Measurements from ENCODE around the gene TMEM132C. TPM values are rescaled to one million over a fixed set of nuclear protein-coding genes. Genes with fewer than 3 reads are reported as not detected.

TMEM132C gene
- total and polyA plus RNA-seq, 2 donors (not counting 1 experiment from before 2014, with no cell fraction given) = not detected

DNA sequence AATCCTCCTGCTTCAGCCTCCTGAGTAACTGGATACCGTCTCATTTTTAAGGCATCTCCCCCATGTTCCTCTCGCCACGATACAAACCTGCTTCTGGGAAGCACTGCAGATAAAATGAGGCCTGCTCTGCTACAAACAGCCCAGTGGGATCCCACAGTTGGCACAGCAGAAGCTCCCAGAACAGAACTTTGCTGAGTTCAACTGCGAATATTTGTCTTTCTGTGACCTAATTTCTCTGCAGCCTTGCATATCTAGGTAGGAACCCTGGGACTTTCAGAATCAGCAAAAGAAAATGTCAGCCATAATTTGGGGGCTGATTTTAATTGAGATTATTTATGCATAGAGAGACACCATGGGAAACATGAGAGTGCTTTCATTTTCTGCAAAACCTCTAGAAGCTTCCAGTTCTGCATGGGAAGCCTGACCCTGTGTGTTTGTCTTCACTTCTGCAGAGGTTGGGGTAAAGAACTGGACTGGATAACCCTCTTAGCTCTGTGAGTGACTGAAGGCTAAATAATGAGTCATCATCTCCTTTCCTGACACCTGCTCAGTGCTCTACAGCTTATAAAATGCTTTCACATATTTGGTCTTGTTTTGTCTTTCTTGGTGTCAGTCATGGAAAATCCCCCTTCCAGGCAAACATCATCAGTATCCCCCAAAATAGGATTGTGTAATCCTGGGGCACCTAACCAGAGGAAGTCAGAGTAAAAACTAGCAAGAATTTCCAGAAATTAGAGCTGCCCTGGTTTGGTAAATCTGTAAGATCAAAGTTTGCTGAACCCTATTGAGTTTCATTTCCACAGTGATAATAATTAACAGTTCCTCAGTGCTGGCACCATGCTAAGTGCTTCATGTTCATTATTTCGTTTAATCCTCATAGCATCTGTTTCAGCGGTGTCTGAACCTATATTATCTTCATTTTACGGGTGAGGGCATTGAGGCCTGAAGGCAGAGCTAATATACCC lies 371.0 kb downstream of the TMEM132C start:
- H2AFZ ChIP-seq (ENCODE audit: insufficient read depth, low read depth, low read length, poor library complexity, severe bottlenecking) = no peak overlapping the region
- H3K9ac ChIP-seq (ENCODE audit: low read length) = no peak overlapping the region
- Mint-ChIP-seq H3K4me3 (no peak overlapping the region), H3K27ac (no peak overlapping the region), H3K4me1 (no peaks in the 10 kb centered on the region), H3K27me3 (no peaks in the 10 kb centered on the region), H3K9me3 (ENCODE audit: insufficient read depth) (no peaks in the 10 kb centered on the region)
- DNase-seq (no peak), ATAC-seq (ENCODE audit: low read depth) (no peak)
- H4K20me1 ChIP-seq (ENCODE audit: control insufficient read depth, insufficient read depth, low read length, poor library complexity, severe bottlenecking) = no peaks in the 10 kb centered on the region
- CTCF ChIA-PET = interaction anchor here (1.6 kb wide), 1 partner anchor 11 kb away, joined by 3 read pairs; no protein-coding TSS in a partner anchor
- no peak for TF ChIP-seq EZH2 (IDR thresholded peaks at IDR 0.05; ENCODE audit: borderline replicate concordance, insufficient read depth, low read depth, low read length, poor library complexity, severe bottlenecking)
- TF ChIP-seq, protein P1, sequence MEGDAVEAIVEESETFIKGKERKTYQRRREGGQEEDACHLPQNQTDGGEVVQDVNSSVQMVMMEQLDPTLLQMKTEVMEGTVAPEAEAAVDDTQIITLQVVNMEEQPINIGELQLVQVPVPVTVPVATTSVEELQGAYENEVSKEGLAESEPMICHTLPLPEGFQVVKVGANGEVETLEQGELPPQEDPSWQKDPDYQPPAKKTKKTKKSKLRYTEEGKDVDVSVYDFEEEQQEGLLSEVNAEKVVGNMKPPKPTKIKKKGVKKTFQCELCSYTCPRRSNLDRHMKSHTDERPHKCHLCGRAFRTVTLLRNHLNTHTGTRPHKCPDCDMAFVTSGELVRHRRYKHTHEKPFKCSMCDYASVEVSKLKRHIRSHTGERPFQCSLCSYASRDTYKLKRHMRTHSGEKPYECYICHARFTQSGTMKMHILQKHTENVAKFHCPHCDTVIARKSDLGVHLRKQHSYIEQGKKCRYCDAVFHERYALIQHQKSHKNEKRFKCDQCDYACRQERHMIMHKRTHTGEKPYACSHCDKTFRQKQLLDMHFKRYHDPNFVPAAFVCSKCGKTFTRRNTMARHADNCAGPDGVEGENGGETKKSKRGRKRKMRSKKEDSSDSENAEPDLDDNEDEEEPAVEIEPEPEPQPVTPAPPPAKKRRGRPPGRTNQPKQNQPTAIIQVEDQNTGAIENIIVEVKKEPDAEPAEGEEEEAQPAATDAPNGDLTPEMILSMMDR (IDR thresholded peaks at IDR 0.05) = no peak
- no peak overlapping the region for H3K27ac ChIP-seq (ENCODE audit: low read length in 2 of 2)
- H3K27me3 ChIP-seq (replicated peaks in 1 of 4; ENCODE audit: control extremely low read depth in 1 of 4, control insufficient read depth in 3 of 4, insufficient read depth in 4 of 4, low read length in 3 of 4) = no peaks in the 10 kb centered on the region
- POLR2A ChIA-PET = no interaction called here
- WGBS (ENCODE audit: insufficient coverage) = 89% methylated on average over 5 of the region's 7 CpGs
- H3K9me3 ChIP-seq (ENCODE audit: control extremely low read depth in 1 of 3, control insufficient read depth in 2 of 3, insufficient read depth in 1 of 3, low read length in 2 of 3) = peaks cover 0 to 2% (median 0%) of the 10 kb centered on the region in 3 donors
- no peaks in the 10 kb centered on the region for H3K79me2 ChIP-seq (ENCODE audit: control insufficient read depth, insufficient read depth, low read length)
- H3K36me3 ChIP-seq (replicated peaks in 1 of 2; ENCODE audit: control extremely low read depth in 1 of 2, control insufficient read depth in 1 of 2, extremely low read depth in 1 of 2, insufficient read depth in 2 of 2, low read length in 1 of 2) = no peaks in the 10 kb centered on the region
- no peak overlapping the region for H3K4me3 ChIP-seq (ENCODE audit: control extremely low read depth in 1 of 5, extremely low read depth in 1 of 5, insufficient read depth in 1 of 5, low read depth in 2 of 5, low read length in 4 of 5)
- no peaks in the 10 kb centered on the region for H3K4me1 ChIP-seq (ENCODE audit: control insufficient read depth in 2 of 2, insufficient read depth in 2 of 2, low read length in 2 of 2)
- H3K4me2 ChIP-seq (replicated peaks; ENCODE audit: low read depth, low read length, poor library complexity, severe bottlenecking) = no peak overlapping the region
- intact Hi-C loops (cut with micrococcal nuclease) = no loop called here

DNA sequence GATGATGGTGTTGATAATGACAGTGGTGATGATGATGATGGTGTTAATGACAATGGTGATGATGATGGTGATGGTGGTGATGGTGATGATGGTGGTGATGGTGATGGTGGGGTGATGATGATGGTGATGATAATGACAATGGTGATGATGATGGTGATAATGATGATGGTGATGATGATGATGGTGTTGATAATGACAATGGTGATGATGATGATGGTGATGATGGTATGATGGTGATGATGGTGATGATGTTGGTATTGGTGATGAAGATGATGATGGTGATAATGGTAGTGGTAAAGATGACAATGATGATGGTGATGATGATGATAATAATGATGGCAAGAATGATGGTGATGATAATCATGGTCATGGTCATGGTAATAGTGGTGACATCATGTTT lies 372.1 kb downstream of the TMEM132C start:
- no peaks in the 10 kb centered on the region for H3K4me1 ChIP-seq (ENCODE audit: control insufficient read depth in 2 of 2, insufficient read depth in 2 of 2, low read length in 2 of 2)
- intact Hi-C loops (cut with micrococcal nuclease) = no loop called here
- no peak for TF ChIP-seq EZH2 (IDR thresholded peaks at IDR 0.05; ENCODE audit: borderline replicate concordance, insufficient read depth, low read depth, low read length, poor library complexity, severe bottlenecking)
- H3K27me3 ChIP-seq (replicated peaks in 1 of 4; ENCODE audit: control extremely low read depth in 1 of 4, control insufficient read depth in 3 of 4, insufficient read depth in 4 of 4, low read length in 3 of 4) = no peaks in the 10 kb centered on the region
- H3K36me3 ChIP-seq (replicated peaks in 1 of 2; ENCODE audit: control extremely low read depth in 1 of 2, control insufficient read depth in 1 of 2, extremely low read depth in 1 of 2, insufficient read depth in 2 of 2, low read length in 1 of 2) = no peaks in the 10 kb centered on the region
- no peak for DNase-seq
- no peaks in the 10 kb centered on the region for H3K9me3 ChIP-seq (ENCODE audit: control extremely low read depth in 1 of 3, control insufficient read depth in 2 of 3, insufficient read depth in 1 of 3, low read length in 2 of 3)
- no peak overlapping the region for H3K27ac Mint-ChIP-seq
- H3K79me2 ChIP-seq (ENCODE audit: control insufficient read depth, insufficient read depth, low read length) = no peaks in the 10 kb centered on the region
- no peak overlapping the region for H2AFZ ChIP-seq (ENCODE audit: insufficient read depth, low read depth, low read length, poor library complexity, severe bottlenecking)
- no peaks in the 10 kb centered on the region for H4K20me1 ChIP-seq (ENCODE audit: control insufficient read depth, insufficient read depth, low read length, poor library complexity, severe bottlenecking)
- CTCF ChIA-PET = interaction anchor here (1.6 kb wide), 1 partner anchor 10 kb away, joined by 3 read pairs; no protein-coding TSS in a partner anchor
- H3K27me3 Mint-ChIP-seq = no peaks in the 10 kb centered on the region
- no peaks in the 10 kb centered on the region for H3K9me3 Mint-ChIP-seq (ENCODE audit: insufficient read depth)
- H3K27ac ChIP-seq (ENCODE audit: low read length in 2 of 2) = no peak overlapping the region
- POLR2A ChIA-PET = no interaction called here
- no peak overlapping the region for H3K4me3 Mint-ChIP-seq
- no peak overlapping the region for H3K9ac ChIP-seq (ENCODE audit: low read length)
- H3K4me1 Mint-ChIP-seq = no peaks in the 10 kb centered on the region
- ATAC-seq (ENCODE audit: low read depth) = no peak
- H3K4me2 ChIP-seq (replicated peaks; ENCODE audit: low read depth, low read length, poor library complexity, severe bottlenecking) = no peak overlapping the region
- no peak overlapping the region for H3K4me3 ChIP-seq (ENCODE audit: control extremely low read depth in 1 of 5, extremely low read depth in 1 of 5, insufficient read depth in 1 of 5, low read depth in 2 of 5, low read length in 4 of 5)

All from B cell (primary cell).